ENCODE results near the gene ZCCHC17. TPM values are rescaled to one million over a fixed set of nuclear protein-coding genes. Genes with fewer than 3 reads are reported as not detected.
"Not testable (repeated sequence)": the region's sequence is repeated elsewhere in the genome, so short reads cannot be mapped to it uniquely, and the experiment has no call there.

ZCCHC17 gene
- total RNA-seq, 1 donor = 30.4 TPM

DNA sequence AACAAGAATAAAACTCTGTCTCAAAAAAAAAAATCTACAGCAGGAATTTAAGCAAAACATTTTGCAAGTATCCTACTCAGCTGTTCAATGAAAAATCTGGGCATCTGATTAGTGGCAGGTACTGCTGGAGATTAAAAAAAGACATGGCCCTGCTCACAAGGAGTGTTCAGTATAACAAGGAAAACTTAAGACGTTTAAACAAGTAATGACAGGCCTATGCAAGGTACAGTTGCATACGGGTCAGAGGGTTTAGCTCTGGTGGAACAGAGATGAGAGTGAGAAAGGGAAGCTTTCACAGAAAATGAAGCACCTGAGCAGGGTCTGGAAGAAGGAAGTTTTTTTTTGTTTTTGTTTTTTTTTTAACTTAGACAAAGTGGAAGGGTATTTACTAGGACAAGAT, 23.2 kb upstream of the ZCCHC17 start:
- no peak for DNase-seq (ENCODE audit: insufficient read length, low spot score, missing footprints)
- H3K79me2 ChIP-seq (ENCODE audit: insufficient read depth, low read length) = peaks cover 9% of the 10 kb centered on the region
- no peaks in the 10 kb centered on the region for H3K4me1 ChIP-seq (ENCODE audit: insufficient read depth, low read length)
- H3K27ac ChIP-seq (ENCODE audit: low read depth, low read length) = no peak overlapping the region
- H3K36me3 ChIP-seq (ENCODE audit: insufficient read depth, low read length) = peaks cover 59% of the 10 kb centered on the region
- H4K20me1 ChIP-seq (ENCODE audit: insufficient read depth, low read length) = peaks cover 4% of the 10 kb centered on the region
- no peak overlapping the region for H3K4me2 ChIP-seq (ENCODE audit: insufficient read depth, low read length)
- H3K27me3 ChIP-seq (ENCODE audit: insufficient read depth, low read length) = no peaks in the 10 kb centered on the region
- H3K9me3 ChIP-seq (ENCODE audit: low read depth, low read length) = no peaks in the 10 kb centered on the region
- H3K4me3 ChIP-seq (ENCODE audit: insufficient read depth, low read length) = no peak overlapping the region
- no peak overlapping the region for H2AFZ ChIP-seq (ENCODE audit: low read length)
- TF ChIP-seq, protein P1, sequence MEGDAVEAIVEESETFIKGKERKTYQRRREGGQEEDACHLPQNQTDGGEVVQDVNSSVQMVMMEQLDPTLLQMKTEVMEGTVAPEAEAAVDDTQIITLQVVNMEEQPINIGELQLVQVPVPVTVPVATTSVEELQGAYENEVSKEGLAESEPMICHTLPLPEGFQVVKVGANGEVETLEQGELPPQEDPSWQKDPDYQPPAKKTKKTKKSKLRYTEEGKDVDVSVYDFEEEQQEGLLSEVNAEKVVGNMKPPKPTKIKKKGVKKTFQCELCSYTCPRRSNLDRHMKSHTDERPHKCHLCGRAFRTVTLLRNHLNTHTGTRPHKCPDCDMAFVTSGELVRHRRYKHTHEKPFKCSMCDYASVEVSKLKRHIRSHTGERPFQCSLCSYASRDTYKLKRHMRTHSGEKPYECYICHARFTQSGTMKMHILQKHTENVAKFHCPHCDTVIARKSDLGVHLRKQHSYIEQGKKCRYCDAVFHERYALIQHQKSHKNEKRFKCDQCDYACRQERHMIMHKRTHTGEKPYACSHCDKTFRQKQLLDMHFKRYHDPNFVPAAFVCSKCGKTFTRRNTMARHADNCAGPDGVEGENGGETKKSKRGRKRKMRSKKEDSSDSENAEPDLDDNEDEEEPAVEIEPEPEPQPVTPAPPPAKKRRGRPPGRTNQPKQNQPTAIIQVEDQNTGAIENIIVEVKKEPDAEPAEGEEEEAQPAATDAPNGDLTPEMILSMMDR (IDR thresholded peaks at IDR 0.05; ENCODE audit: extremely low read depth, low read depth, low read length) = no peak

DNA sequence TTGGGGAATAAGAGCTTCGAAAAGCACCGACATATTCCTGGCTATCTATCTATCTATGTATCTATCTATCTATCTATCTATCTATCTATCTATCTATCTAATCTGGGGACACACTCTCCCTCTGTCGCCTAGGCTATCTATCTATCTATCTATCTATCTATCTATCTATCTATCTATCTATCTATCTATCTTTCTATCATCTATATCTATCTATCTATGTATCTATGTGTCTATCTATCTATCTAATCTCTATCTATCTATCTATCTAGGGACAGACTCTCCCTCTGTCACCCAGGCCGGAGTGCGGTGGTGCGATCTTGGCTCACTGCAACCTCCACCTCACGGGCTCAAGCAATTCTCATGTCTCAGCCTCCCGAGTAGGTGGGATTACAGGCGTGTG, 14.4 kb upstream of the ZCCHC17 start:
- not testable (repeated sequence) for H3K4me3 ChIP-seq (ENCODE audit: insufficient read depth, low read length); H4K20me1 ChIP-seq (ENCODE audit: insufficient read depth, low read length); H3K79me2 ChIP-seq (ENCODE audit: insufficient read depth, low read length); H3K9me3 ChIP-seq (ENCODE audit: low read depth, low read length); H3K4me1 ChIP-seq (ENCODE audit: insufficient read depth, low read length); DNase-seq (ENCODE audit: insufficient read length, low spot score, missing footprints); H3K4me2 ChIP-seq (ENCODE audit: insufficient read depth, low read length); H2AFZ ChIP-seq (ENCODE audit: low read length); H3K27ac ChIP-seq (ENCODE audit: low read depth, low read length); H3K27me3 ChIP-seq (ENCODE audit: insufficient read depth, low read length)
- H3K36me3 ChIP-seq (ENCODE audit: insufficient read depth, low read length) = peaks cover 56% of the 10 kb centered on the region

DNA sequence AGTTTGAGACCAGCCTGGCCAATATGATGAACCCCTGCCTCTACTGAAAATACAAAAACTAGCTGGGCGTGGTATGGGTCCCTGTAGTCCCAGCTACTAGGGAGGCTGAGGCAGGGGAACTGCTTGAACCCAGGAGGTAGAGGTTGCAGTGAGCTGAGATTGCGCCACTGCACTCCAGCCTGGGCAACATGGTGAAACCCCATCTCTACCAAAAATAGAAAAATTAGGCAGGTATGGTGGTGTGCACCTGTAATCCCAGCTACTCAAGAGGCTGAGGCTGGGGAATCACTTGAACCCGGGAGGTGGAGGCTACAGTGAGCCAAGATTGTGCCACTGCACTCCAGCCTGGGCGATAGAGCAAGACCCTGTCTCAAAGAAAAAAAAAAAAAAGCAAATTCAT, 9.0 kb upstream of the ZCCHC17 start:
- not testable (repeated sequence) for H3K4me2 ChIP-seq (ENCODE audit: insufficient read depth, low read length); H3K27me3 ChIP-seq (ENCODE audit: insufficient read depth, low read length); H3K9me3 ChIP-seq (ENCODE audit: low read depth, low read length); H3K4me1 ChIP-seq (ENCODE audit: insufficient read depth, low read length); H3K4me3 ChIP-seq (ENCODE audit: insufficient read depth, low read length); H3K79me2 ChIP-seq (ENCODE audit: insufficient read depth, low read length); H3K27ac ChIP-seq (ENCODE audit: low read depth, low read length); DNase-seq (ENCODE audit: insufficient read length, low spot score, missing footprints); H2AFZ ChIP-seq (ENCODE audit: low read length); H4K20me1 ChIP-seq (ENCODE audit: insufficient read depth, low read length)
- H3K36me3 ChIP-seq (ENCODE audit: insufficient read depth, low read length) = peaks cover 76% of the 10 kb centered on the region

GRCh38 chr1:31289021-31289420, 7.8 kb upstream of the ZCCHC17 start:
- TF ChIP-seq, protein P1 (IDR thresholded peaks at IDR 0.05; ENCODE audit: extremely low read depth, low read depth, low read length) = no peak
- H3K4me1 ChIP-seq (ENCODE audit: insufficient read depth, low read length) = no peaks in the 10 kb centered on the region
- no peaks in the 10 kb centered on the region for H3K27me3 ChIP-seq (ENCODE audit: insufficient read depth, low read length)
- peaks cover 76% of the 10 kb centered on the region for H3K36me3 ChIP-seq (ENCODE audit: insufficient read depth, low read length)
- no peaks in the 10 kb centered on the region for H3K9me3 ChIP-seq (ENCODE audit: low read depth, low read length)
- H3K79me2 ChIP-seq (ENCODE audit: insufficient read depth, low read length) = peaks cover 8% of the 10 kb centered on the region
- no peak for DNase-seq (ENCODE audit: insufficient read length, low spot score, missing footprints)
- no peak overlapping the region for H3K4me3 ChIP-seq (ENCODE audit: insufficient read depth, low read length)
- H3K27ac ChIP-seq (ENCODE audit: low read depth, low read length) = no peak overlapping the region
- H3K4me2 ChIP-seq (ENCODE audit: insufficient read depth, low read length) = no peak overlapping the region
- H4K20me1 ChIP-seq (ENCODE audit: insufficient read depth, low read length) = peaks cover 3% of the 10 kb centered on the region
- H2AFZ ChIP-seq (ENCODE audit: low read length) = no peak overlapping the region

DNA sequence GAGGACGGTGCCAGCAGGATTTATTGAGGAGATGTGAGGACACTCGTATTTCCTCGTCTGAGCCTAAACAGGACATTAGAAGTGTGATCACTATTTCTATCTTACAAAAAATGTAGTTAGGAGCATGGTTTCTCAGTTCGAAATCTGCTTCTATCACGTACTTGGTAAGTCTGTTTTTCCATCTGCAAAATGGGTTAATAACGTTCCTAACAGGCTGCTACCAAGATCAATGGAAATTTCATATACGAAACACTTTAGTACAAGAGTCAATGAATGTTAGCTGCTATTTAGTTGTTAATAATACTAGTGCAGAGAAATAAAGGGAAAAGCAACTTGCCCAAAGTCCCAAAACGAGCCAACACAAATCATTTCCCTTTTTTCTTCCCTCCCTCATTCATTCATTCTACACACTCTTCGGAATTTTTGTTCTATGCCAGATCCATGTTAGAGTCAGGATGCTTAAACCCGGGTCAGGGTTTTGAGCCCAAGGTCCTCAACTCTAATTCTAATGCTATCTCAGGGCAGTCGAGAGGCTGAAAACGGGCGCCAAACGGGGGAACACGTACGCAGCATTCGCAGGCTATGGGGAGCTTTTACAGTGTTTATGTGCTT, 852 bp upstream of the ZCCHC17 start:
- TF ChIP-seq, protein P1 (IDR thresholded peaks at IDR 0.05; ENCODE audit: extremely low read depth, low read depth, low read length) = no peak
- Histone ChIP-seq H3K9me3 (ENCODE audit: low read depth, low read length) (no peaks in the 10 kb centered on the region), H2AFZ (ENCODE audit: low read length) (peak overlapping the region; percentile 98), H3K4me2 (ENCODE audit: insufficient read depth, low read length) (peak overlapping the region; percentile 97), H3K27me3 (ENCODE audit: insufficient read depth, low read length) (no peaks in the 10 kb centered on the region), H3K27ac (ENCODE audit: low read depth, low read length) (peak overlapping the region; percentile 94), H3K79me2 (ENCODE audit: insufficient read depth, low read length) (peaks cover 72% of the 10 kb centered on the region), H3K4me1 (ENCODE audit: insufficient read depth, low read length) (peaks cover 28% of the 10 kb centered on the region), H4K20me1 (ENCODE audit: insufficient read depth, low read length) (peaks cover 12% of the 10 kb centered on the region), H3K36me3 (ENCODE audit: insufficient read depth, low read length) (peaks cover 23% of the 10 kb centered on the region), H3K4me3 (ENCODE audit: insufficient read depth, low read length) (peak overlapping the region; percentile 99)
- DNase-seq (ENCODE audit: insufficient read length, low spot score, missing footprints) = no peak
